HL-60 (cell line): ENCODE data around the gene EPN2.

ENCODE experiments used
- DNase-seq, 2 experiments: peaks; one replicate each; pipeline ENCODE4 v3.0.0-alpha.2; 2010 to 2020; ENCODE audit warnings: low read depth in 1 of 2, low spot score in 1 of 2
- H3K27ac ChIP-seq: fragments of 250-450 bp; sonication (Bioruptor Pico); replicated peaks from 2 replicates; pipeline ENCODE4 v1.5.1; 2020; ENCODE audit warnings: mild to moderate bottlenecking, moderate library complexity
- H3K27me3 ChIP-seq: fragments of 250-450 bp; sonication (Bioruptor Pico); 2 replicates; pipeline ENCODE4 v1.5.1; 2021; ENCODE audit warnings: mild to moderate bottlenecking, moderate library complexity; ENCODE audit not compliant: insufficient read depth, poor library complexity, severe bottlenecking
- H3K4me3 ChIP-seq: replicated peaks from 2 replicates; pipeline ENCODE4 v1.5.1; 2011; ENCODE audit warnings: mild to moderate bottlenecking, control low read depth, low read length; ENCODE audit not compliant: insufficient read depth
- GABPA ChIP-seq: IDR thresholded peaks from 2 replicates; pipeline ENCODE4 v1.6.1; 2012; ENCODE audit warnings: low read depth
- POLR2AphosphoS5 ChIP-seq: IDR thresholded peaks from 2 replicates; pipeline ENCODE4 v1.6.1; 2012; ENCODE audit warnings: low read depth
- REST ChIP-seq: IDR thresholded peaks from 2 replicates; pipeline ENCODE4 v1.6.1; 2012; ENCODE audit warnings: low read depth; ENCODE audit not compliant: insufficient replicate concordance
- SPI1 ChIP-seq: IDR thresholded peaks from 2 replicates; pipeline ENCODE4 v1.6.1; 2012; ENCODE audit warnings: low read depth, mild to moderate bottlenecking, borderline replicate concordance
- TF ChIP-seq, protein P1 (sequence below): IDR thresholded peaks from one replicate; pipeline ENCODE4 v1.5.1; 2011; ENCODE audit warnings: low read length, control low read depth, inconsistent platforms; ENCODE audit not compliant: insufficient read depth

The EPN2 gene

DNA sequence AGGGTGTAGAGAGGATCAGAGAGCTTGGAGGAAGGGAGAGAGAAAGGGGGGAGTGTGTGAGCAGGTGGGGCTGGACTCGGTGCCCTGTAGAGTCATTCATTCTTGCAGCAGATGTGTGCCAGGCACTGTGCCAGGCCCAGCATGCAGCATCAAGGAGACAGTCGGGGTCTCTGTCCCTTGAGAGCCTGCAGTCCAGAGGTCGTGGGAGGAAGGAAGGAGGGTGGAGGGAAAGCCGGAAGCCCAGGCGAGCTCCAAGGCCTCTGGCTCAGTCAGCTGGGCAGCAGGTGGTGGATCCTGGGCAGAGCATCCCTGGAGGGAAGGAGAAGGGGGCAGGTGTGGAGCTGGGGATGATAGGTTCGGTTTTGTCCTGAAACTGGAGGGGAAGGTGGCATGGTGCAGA is 27.5 kb downstream of the EPN2 start:
- Histone ChIP-seq H3K27me3 (no peaks in the 10 kb centered on the region), H3K27ac (no peak overlapping the region), H3K4me3 (no peak overlapping the region)
- TF ChIP-seq SPI1 (no peak), GABPA (no peak), REST (no peak), POLR2AphosphoS5 (no peak)
- TF ChIP-seq, protein P1, sequence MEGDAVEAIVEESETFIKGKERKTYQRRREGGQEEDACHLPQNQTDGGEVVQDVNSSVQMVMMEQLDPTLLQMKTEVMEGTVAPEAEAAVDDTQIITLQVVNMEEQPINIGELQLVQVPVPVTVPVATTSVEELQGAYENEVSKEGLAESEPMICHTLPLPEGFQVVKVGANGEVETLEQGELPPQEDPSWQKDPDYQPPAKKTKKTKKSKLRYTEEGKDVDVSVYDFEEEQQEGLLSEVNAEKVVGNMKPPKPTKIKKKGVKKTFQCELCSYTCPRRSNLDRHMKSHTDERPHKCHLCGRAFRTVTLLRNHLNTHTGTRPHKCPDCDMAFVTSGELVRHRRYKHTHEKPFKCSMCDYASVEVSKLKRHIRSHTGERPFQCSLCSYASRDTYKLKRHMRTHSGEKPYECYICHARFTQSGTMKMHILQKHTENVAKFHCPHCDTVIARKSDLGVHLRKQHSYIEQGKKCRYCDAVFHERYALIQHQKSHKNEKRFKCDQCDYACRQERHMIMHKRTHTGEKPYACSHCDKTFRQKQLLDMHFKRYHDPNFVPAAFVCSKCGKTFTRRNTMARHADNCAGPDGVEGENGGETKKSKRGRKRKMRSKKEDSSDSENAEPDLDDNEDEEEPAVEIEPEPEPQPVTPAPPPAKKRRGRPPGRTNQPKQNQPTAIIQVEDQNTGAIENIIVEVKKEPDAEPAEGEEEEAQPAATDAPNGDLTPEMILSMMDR, result no peak
- DNase-seq, result no peak

DNA sequence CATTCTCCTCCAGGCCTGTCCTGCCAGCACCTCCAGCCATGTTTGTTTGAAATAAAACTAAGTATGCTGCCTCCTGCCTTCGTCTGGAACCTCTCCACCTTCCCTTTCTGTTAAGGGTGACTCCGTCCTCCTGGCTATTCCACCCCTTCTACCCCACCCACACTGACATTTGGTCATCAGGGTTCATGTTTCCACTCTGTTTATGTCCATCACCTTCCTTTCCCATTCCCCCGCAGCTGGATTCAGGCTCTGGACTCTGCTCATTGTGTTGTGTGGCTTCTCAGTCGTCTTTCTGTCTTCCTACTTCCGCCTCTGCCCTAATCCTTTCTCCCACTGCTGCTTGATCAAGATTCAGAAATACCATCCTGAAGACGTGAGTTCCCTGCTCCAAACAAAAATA is 28.6 kb downstream of the EPN2 start:
- Histone ChIP-seq H3K27me3 (no peaks in the 10 kb centered on the region), H3K4me3 (no peak overlapping the region), H3K27ac (no peak overlapping the region)
- no peak for DNase-seq
- no peak for TF ChIP-seq SPI1
- TF ChIP-seq GABPA, result no peak
- TF ChIP-seq, protein P1, result no peak
- no peak for TF ChIP-seq POLR2AphosphoS5
- TF ChIP-seq REST, result no peak

- no peak for DNase-seq
- no peak for TF ChIP-seq SPI1
- TF ChIP-seq REST, result no peak
- TF ChIP-seq GABPA, result no peak
- TF ChIP-seq POLR2AphosphoS5, result no peak
- TF ChIP-seq, protein P1, result no peak
- Histone ChIP-seq H3K27ac (no peak overlapping the region), H3K27me3 (no peaks in the 10 kb centered on the region), H3K4me3 (no peak overlapping the region)
Measured at GRCh38 chr17:19268611-19269010, 31.4 kb downstream of the EPN2 start.
